HuH-7 (cell line): ENCODE measurements around the gene ARHGEF4.

Experiments
- DNase-seq: peaks from one replicate; pipeline ENCODE4 v3.0.0; 2011; ENCODE audit warnings: low spot score

Gene ARHGEF4

GRCh38 chr2:131014141-131014540 is 177.4 kb downstream of the ARHGEF4 start:
- no peak for DNase-seq

GRCh38 chr2:131015764-131016163 is 179.1 kb downstream of the ARHGEF4 start:
- DNase-seq: no peak

- DNase-seq: no peak
Measured at GRCh38 chr2:131016826-131017741, 180.4 kb downstream of the ARHGEF4 start.

- DNase-seq: no peak
Measured at GRCh38 chr2:131022731-131023130, 186.0 kb downstream of the ARHGEF4 start.

- no peak for DNase-seq
Measured at GRCh38 chr2:131023758-131024157, 187.0 kb downstream of the ARHGEF4 start.

- DNase-seq: no peak
Measured at GRCh38 chr2:131026919-131027318, 190.2 kb downstream of the ARHGEF4 start.

GRCh38 chr2:131027566-131028528 is 191.1 kb downstream of the ARHGEF4 start:
- no peak for DNase-seq

GRCh38 chr2:131029812-131030211 is 193.1 kb downstream of the ARHGEF4 start:
- no peak for DNase-seq

GRCh38 chr2:131030478-131030971 is 193.8 kb downstream of the ARHGEF4 start:
- no peak for DNase-seq

- no peak for DNase-seq
Measured at GRCh38 chr2:131031431-131031841, 194.7 kb downstream of the ARHGEF4 start.

- no peak for DNase-seq
Measured at GRCh38 chr2:131031875-131032274, 195.2 kb downstream of the ARHGEF4 start.

- no peak for DNase-seq
Measured at GRCh38 chr2:131032393-131032836, 195.7 kb downstream of the ARHGEF4 start.

GRCh38 chr2:131033786-131034121 is 197.0 kb downstream of the ARHGEF4 start:
- no peak for DNase-seq

- DNase-seq: no peak
Measured at GRCh38 chr2:131034122-131035051, 197.7 kb downstream of the ARHGEF4 start.

- no peak for DNase-seq
Measured at GRCh38 chr2:131035112-131035825, 198.6 kb downstream of the ARHGEF4 start.

GRCh38 chr2:131035826-131036231 is 199.1 kb downstream of the ARHGEF4 start:
- no peak for DNase-seq

GRCh38 chr2:131036269-131036668 is 199.6 kb downstream of the ARHGEF4 start:
- no peak for DNase-seq

GRCh38 chr2:131036696-131037397 is 200.1 kb downstream of the ARHGEF4 start:
- no peak for DNase-seq

GRCh38 chr2:131037398-131038257 is 200.9 kb downstream of the ARHGEF4 start:
- no peak for DNase-seq
